ENCODE results near the gene TPCN1.

TPCN1 gene

GRCh38 chr12:113185180-113186032 lies 35.9 kb upstream of the TPCN1 start, which contains the start of the genes DDX54 and RITA1:
Gene DDX54 (minus strand): TSS chr12:113185478. CDS start chr12:113185451, 27 bp downstream.
Gene RITA1 (plus strand): TSS chr12:113185721. CDS start chr12:113186747, 1,026 bp downstream.
- H3K27ac ChIP-seq = peak within 1 kb of the TSS; percentile 91
- ChIA-PET POLR2A (ENCODE audit: low non-redundant PET) (interaction anchor here (0.6 to 1.0 kb wide), 3 partner anchors 25 to 150 kb away, joined by 3 to 8 read pairs (median 4); no protein-coding TSS in a partner anchor), CTCF (interaction anchor here (2.4 kb wide), 1 partner anchor 11 kb away, joined by 8 read pairs; no protein-coding TSS in a partner anchor)
- no peak for TF ChIP-seq CTCF (conservative IDR thresholded peaks at IDR 0.05; ENCODE audit: low read depth)
- DNase-seq (ENCODE audit: low spot score) = peak; percentile 71

- ChIA-PET CTCF (interaction anchor here (0.7 to 2.4 kb wide), 2 partner anchors 12 to 98 kb away, joined by 3 to 8 read pairs; no protein-coding TSS in a partner anchor), POLR2A (ENCODE audit: low non-redundant PET) (interaction anchor here (0.6 kb wide), 1 partner anchor 25 kb away, joined by 4 read pairs; no protein-coding TSS in a partner anchor)
- peak overlapping the region; percentile 91 for H3K27ac ChIP-seq
- TF ChIP-seq CTCF (conservative IDR thresholded peaks at IDR 0.05; ENCODE audit: low read depth) = no peak
- DNase-seq (ENCODE audit: low spot score) = no peak
Measured at GRCh38 chr12:113186033-113186365, 35.3 kb upstream of the TPCN1 start.

GRCh38 chr12:113186666-113187325 lies 34.5 kb upstream of the TPCN1 start:
- DNase-seq (ENCODE audit: low spot score) = no peak
- ChIA-PET CTCF (interaction anchor here (0.7 to 2.4 kb wide), 2 partner anchors 12 to 97 kb away, joined by 3 to 8 read pairs; no protein-coding TSS in a partner anchor), POLR2A (ENCODE audit: low non-redundant PET) (no interaction called here)
- peak overlapping the region; percentile 91 for H3K27ac ChIP-seq
- no peak for TF ChIP-seq CTCF (conservative IDR thresholded peaks at IDR 0.05; ENCODE audit: low read depth)

- no peak for DNase-seq (ENCODE audit: low spot score)
- no peak for TF ChIP-seq CTCF (conservative IDR thresholded peaks at IDR 0.05; ENCODE audit: low read depth)
- CTCF ChIA-PET = interaction anchor here (0.6 kb wide), 2 partner anchors 16 to 91 kb away, joined by 6 to 7 read pairs; no protein-coding TSS in a partner anchor
- POLR2A ChIA-PET (ENCODE audit: low non-redundant PET) = interaction anchor here (0.6 to 0.7 kb wide), 2 partner anchors 32 to 161 kb away, joined by 3 to 4 read pairs; partner anchors contain the start of gene TPCN1
- peak overlapping the region; percentile 86 for H3K27ac ChIP-seq
Measured at GRCh38 chr12:113189361-113189760, 31.9 kb upstream of the TPCN1 start.

- ChIA-PET CTCF (no interaction called here), POLR2A (ENCODE audit: low non-redundant PET) (no interaction called here)
- DNase-seq (ENCODE audit: low spot score) = peak; percentile 63
- H3K27ac ChIP-seq = peak overlapping the region; percentile 86
- no peak for TF ChIP-seq CTCF (conservative IDR thresholded peaks at IDR 0.05; ENCODE audit: low read depth)
Measured at GRCh38 chr12:113190761-113191160, 30.5 kb upstream of the TPCN1 start.

GRCh38 chr12:113191227-113191626 lies 30.0 kb upstream of the TPCN1 start:
- CTCF ChIA-PET = no interaction called here

More at GRCh38 chr12:113191227-113191626, 30.0 kb upstream of the TPCN1 start:
- DNase-seq (ENCODE audit: low spot score) = no peak
- TF ChIP-seq CTCF (conservative IDR thresholded peaks at IDR 0.05; ENCODE audit: low read depth) = no peak
- POLR2A ChIA-PET (ENCODE audit: low non-redundant PET) = no interaction called here
- peak overlapping the region; percentile 86 for H3K27ac ChIP-seq
